Stimulated activated CD4-positive, alpha-beta T cell treated with anti-CD3 and anti-CD28 coated beads, Interleukin-15, amount 100 ng/mL, for 24 hours (primary cell): Measurements from ENCODE around the gene C1QTNF3.
"Not testable (repeated sequence)": the region's sequence is repeated elsewhere in the genome, so short reads cannot be mapped to it uniquely, and the experiment has no call there.

Experiments
- DNase-seq: peaks from one replicate; pipeline ENCODE4 v3.0.0-alpha.2; 2020

Gene C1QTNF3

GRCh38 chr5:34017254-34017653, 25.8 kb downstream of the C1QTNF3 start:
- DNase-seq, result no peak

GRCh38 chr5:34016750-34017149, 26.3 kb downstream of the C1QTNF3 start:
- no peak for DNase-seq

GRCh38 chr5:34016222-34016621, 26.8 kb downstream of the C1QTNF3 start:
- DNase-seq, result no peak

- peak; percentile 32 for DNase-seq
Observed at GRCh38 chr5:34015120-34015822, 27.7 kb downstream of the C1QTNF3 start.

GRCh38 chr5:34014626-34015025, 28.4 kb downstream of the C1QTNF3 start:
- DNase-seq, result no peak

GRCh38 chr5:34013547-34013946, 29.5 kb downstream of the C1QTNF3 start:
- DNase-seq, result no peak

- DNase-seq, result no peak
Observed at GRCh38 chr5:34012791-34013190, 30.2 kb downstream of the C1QTNF3 start.

- no peak for DNase-seq
Observed at GRCh38 chr5:34011536-34011935, 31.5 kb downstream of the C1QTNF3 start.

- not testable (repeated sequence) for DNase-seq
Observed at GRCh38 chr5:34010146-34010545, 32.9 kb downstream of the C1QTNF3 start.

- DNase-seq, result no peak
Observed at GRCh38 chr5:34009610-34010009, 33.4 kb downstream of the C1QTNF3 start.

- no peak for DNase-seq
Observed at GRCh38 chr5:34008802-34009201, 34.2 kb downstream of the C1QTNF3 start.

- peak; percentile 93 for DNase-seq
Observed at GRCh38 chr5:34007621-34008600, 35.1 kb downstream of the C1QTNF3 start, which contains the start of gene AMACR. AMACR (minus strand) TSS chr5:34008050; CDS start chr5:34008019, 31 bp downstream.

GRCh38 chr5:34007201-34007620, 35.8 kb downstream of the C1QTNF3 start:
- no peak for DNase-seq

- DNase-seq, result no peak
Observed at GRCh38 chr5:34005681-34006080, 37.3 kb downstream of the C1QTNF3 start.

- peak; percentile 44 for DNase-seq
Observed at GRCh38 chr5:34005211-34005610, 37.8 kb downstream of the C1QTNF3 start.

- no peak for DNase-seq
Observed at GRCh38 chr5:34003941-34004340, 39.1 kb downstream of the C1QTNF3 start.

- DNase-seq, result no peak
Observed at GRCh38 chr5:34002629-34003328, 40.2 kb downstream of the C1QTNF3 start.

- no peak for DNase-seq
Observed at GRCh38 chr5:34001241-34001841, 41.7 kb downstream of the C1QTNF3 start.

GRCh38 chr5:33999978-34000377, 43.0 kb downstream of the C1QTNF3 start:
- no peak for DNase-seq

- peak; percentile 27 for DNase-seq
Observed at GRCh38 chr5:33997331-33997983, 45.6 kb downstream of the C1QTNF3 start.

GRCh38 chr5:33995865-33996264, 47.1 kb downstream of the C1QTNF3 start:
- no peak for DNase-seq

- DNase-seq, result no peak
Observed at GRCh38 chr5:33994845-33995244, 48.2 kb downstream of the C1QTNF3 start.
